Esophagus muscularis mucosa (tissue), 4 donors: ENCODE measurements around the gene INKA2. TPM values are rescaled to one million over a fixed set of nuclear protein-coding genes. Genes with fewer than 3 reads are reported as not detected.

Experiments used
- DNase-seq: peaks from one replicate; pipeline ENCODE4 v3.0.0-alpha.2; 2017; ENCODE audit errors: extremely low spot score
- H3K27ac ChIP-seq, 4 donors: fragments of 200-600 bp; sonication (generic); replicated peaks in 1 of 4; 1 replicate in 3 of 4; 2 replicates in 1 of 4; pipeline ENCODE4 v1.5.1; 2016 to 2019; ENCODE audit warnings: mild to moderate bottlenecking in 1 of 4
- H3K27me3 ChIP-seq, 4 donors: fragments of 200-600 bp; sonication (generic); one replicate each; pipeline versions ENCODE4 v1.5.1 to v1.6.0; 2016 to 2019
- H3K36me3 ChIP-seq, 4 donors: fragments of 200-600 bp; sonication (generic); one replicate each; pipeline ENCODE4 v1.5.1; 2016 to 2019
- H3K4me1 ChIP-seq, 4 donors: fragments of 200-600 bp; sonication (generic); one replicate each; pipeline ENCODE4 v1.5.1; 2016 to 2019
- H3K4me3 ChIP-seq, 4 donors: fragments of 200-600 bp; sonication (generic); 1 replicate in 2 of 4; 2 replicates in 2 of 4; pipeline ENCODE4 v1.5.1; 2016 to 2019; ENCODE audit warnings: mild to moderate bottlenecking in 4 of 4, moderate library complexity in 1 of 4
- H3K9me3 ChIP-seq, 4 donors: fragments of 200-600 bp; sonication (generic); 1 replicate in 3 of 4; 2 replicates in 1 of 4; pipeline ENCODE4 v1.5.1; 2016 to 2019
- EP300 ChIP-seq: sonication (generic); formaldehyde crosslinking; IDR thresholded peaks from one replicate; pipeline ENCODE4 v1.6.1; 2017; ENCODE audit warnings: antibody characterized with exemption
- POLR2A ChIP-seq: fragments of 450-650 bp; IDR thresholded peaks from one replicate; pipeline ENCODE4 v1.6.1; 2017; ENCODE audit warnings: antibody characterized with exemption, moderate library complexity, mild to moderate bottlenecking, low read depth
- POLR2AphosphoS5 ChIP-seq, 2 donors: sonication (generic); formaldehyde crosslinking; IDR thresholded peaks; one replicate each; pipeline ENCODE4 v1.6.1; 2017; ENCODE audit warnings: antibody characterized with exemption in 2 of 2
- WGBS: methylation state at CpG from one replicate; pipeline ENCODE4 v1.1.5; 2018; 5-methylcytosine and 5-hydroxymethylcytosine counted together
- intact Hi-C: fragments of 100-400 bp; cut with DNase I; formaldehyde crosslinking; loops from one replicate; pipeline ENCODE4 v1.15.1; 2023
- total RNA-seq, 4 donors: library from RNA; depleted of rRNA; stranded (reverse); fragments of >200 nt; gene quantifications; one replicate each; pipeline versions ENCODE4 v1.1.0 to v1.2.1, GENCODE V29; 2016
- TF ChIP-seq, protein P1 (sequence below), 3 experiments: fragments of 200-600 bp in 2 of 3; fragments of 450-650 bp in 1 of 3; sonication (generic) in 2 of 3; IDR thresholded peaks; one replicate each; pipeline ENCODE4 v1.5.1; 2017 to 2019; ENCODE audit warnings: antibody characterized with exemption in 3 of 3, mild to moderate bottlenecking in 2 of 3, moderate library complexity in 1 of 3

Gene INKA2
- total RNA-seq, 4 donors from 2014 or later, result 4.0 to 10.8 (median 8.5) TPM

DNA sequence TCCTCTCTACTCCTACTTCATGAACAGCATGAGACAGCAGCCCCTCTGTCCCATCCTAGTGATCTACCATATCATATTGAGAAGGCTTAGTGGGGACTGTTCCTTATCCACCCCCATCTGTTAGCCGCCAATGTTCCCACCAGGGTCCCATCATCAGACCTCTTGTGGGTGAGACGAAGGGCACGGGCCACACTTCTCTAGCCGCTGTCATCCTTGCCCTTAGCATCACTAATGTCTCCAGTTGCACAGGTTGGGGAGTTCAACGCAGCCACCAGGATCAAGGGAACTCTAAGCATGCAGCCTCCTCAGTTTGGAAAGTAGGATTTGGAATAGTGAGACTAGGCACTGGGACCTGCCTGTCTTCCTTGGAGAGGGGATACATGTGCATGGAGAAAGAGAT is 20.1 kb downstream of the INKA2 start:
- peaks cover 0 to 14% (median 11%) of the 10 kb centered on the region in 4 donors for H3K36me3 ChIP-seq
- peak overlapping the region in 2 of 4 donors; percentile 34 to 52 for H3K27ac ChIP-seq
- DNase-seq, result no peak
- intact Hi-C loops, result no loop called here
- H3K27me3 ChIP-seq, result no peaks in the 10 kb centered on the region
- H3K4me3 ChIP-seq, result no peak overlapping the region
- H3K4me1 ChIP-seq, result peaks cover 43 to 52% (median 45%) of the 10 kb centered on the region in 4 donors
- H3K9me3 ChIP-seq, result no peaks in the 10 kb centered on the region
- 94% methylated on average over 5 of the region's 5 CpGs for WGBS
- peak in 1 of 2 donors; percentile 34 for TF ChIP-seq POLR2AphosphoS5 (IDR thresholded peaks at IDR 0.05)
- TF ChIP-seq EP300, result no peak

DNA sequence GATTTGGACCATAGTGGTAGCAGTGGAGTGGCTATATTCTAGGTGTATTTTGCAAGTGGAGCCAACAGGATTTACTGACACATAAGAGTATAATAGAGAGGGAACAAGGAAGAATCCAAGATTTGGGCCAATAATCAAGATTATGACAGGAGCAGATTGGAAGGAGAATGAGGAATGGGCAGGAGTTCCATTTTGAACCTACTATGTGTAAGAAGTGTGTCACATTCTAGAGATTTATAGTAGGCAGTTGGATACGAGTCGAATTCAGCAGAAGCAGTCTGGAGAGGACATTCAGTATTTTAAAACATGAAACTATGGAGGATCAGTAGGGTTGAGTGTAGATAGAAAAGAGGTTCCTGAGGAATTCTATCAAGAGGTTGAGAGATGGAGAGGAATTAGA is 21.7 kb downstream of the INKA2 start:
- 96% methylated on average over 2 of the region's 2 CpGs for WGBS
- intact Hi-C loops, result no loop called here
- Histone ChIP-seq H3K4me3 (no peak overlapping the region), H3K27ac (no peak overlapping the region), H3K27me3 (no peaks in the 10 kb centered on the region), H3K9me3 (no peaks in the 10 kb centered on the region), H3K36me3 (peaks cover 0 to 21% (median 11%) of the 10 kb centered on the region in 4 donors), H3K4me1 (peaks cover 36 to 46% (median 42%) of the 10 kb centered on the region in 4 donors)
- TF ChIP-seq POLR2AphosphoS5 (IDR thresholded peaks at IDR 0.05), result no peak
- TF ChIP-seq, protein P1, sequence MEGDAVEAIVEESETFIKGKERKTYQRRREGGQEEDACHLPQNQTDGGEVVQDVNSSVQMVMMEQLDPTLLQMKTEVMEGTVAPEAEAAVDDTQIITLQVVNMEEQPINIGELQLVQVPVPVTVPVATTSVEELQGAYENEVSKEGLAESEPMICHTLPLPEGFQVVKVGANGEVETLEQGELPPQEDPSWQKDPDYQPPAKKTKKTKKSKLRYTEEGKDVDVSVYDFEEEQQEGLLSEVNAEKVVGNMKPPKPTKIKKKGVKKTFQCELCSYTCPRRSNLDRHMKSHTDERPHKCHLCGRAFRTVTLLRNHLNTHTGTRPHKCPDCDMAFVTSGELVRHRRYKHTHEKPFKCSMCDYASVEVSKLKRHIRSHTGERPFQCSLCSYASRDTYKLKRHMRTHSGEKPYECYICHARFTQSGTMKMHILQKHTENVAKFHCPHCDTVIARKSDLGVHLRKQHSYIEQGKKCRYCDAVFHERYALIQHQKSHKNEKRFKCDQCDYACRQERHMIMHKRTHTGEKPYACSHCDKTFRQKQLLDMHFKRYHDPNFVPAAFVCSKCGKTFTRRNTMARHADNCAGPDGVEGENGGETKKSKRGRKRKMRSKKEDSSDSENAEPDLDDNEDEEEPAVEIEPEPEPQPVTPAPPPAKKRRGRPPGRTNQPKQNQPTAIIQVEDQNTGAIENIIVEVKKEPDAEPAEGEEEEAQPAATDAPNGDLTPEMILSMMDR (IDR thresholded peaks at IDR 0.05), result no peak
- no peak for TF ChIP-seq POLR2A
- no peak for TF ChIP-seq EP300
- no peak for DNase-seq

DNA sequence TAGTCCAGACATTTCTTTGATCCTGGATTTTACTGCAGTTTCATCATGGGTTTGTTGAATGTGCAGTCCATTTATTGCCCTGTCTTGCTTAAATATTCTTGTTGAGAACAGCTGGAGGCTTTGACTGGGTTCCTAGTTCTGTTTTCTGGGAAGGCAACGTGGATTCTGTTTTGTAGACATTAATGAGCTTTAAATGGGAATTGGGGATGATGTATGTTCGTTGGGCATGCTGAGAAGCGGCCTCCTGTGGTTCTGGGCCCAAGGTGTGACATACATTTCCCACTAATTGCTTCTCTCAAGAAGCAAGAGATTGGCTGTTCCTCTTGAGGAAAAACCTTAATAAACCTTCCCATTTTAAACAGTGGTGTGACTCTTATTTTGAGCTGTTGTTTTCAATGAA is 22.9 kb downstream of the INKA2 start:
- no peak for DNase-seq
- 48% methylated on average over 3 of the region's 3 CpGs for WGBS

DNA sequence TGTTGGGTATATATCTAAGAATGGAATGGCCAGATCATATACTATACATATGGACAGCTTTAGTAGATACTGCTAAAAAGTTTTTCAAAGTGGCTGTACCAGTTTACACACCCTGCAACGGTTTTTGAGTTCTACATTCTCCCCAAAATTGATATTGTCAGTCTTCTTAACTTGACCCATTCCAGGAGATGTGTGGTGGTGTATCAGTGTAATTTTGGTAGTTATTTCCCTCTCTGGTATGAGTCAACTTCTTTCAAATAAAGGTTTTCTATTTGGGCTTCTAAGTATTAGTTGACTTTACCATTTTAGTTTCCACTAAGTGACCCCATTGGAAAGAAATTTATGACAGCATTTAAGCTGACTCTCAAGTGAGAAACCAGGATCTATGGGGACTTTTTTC is 29.2 kb downstream of the INKA2 start:
- WGBS, result 67% methylated on average over 1 of the region's 1 CpG
- intact Hi-C loops, result loop anchor here (5.0 kb wide), 1 partner anchor 228 kb away; no protein-coding TSS in a partner anchor
- Histone ChIP-seq H3K9me3 (no peaks in the 10 kb centered on the region), H3K36me3 (peaks cover 2 to 64% (median 39%) of the 10 kb centered on the region in 4 donors), H3K4me3 (no peak overlapping the region), H3K27ac (no peak overlapping the region), H3K4me1 (peaks cover 0 to 43% (median 29%) of the 10 kb centered on the region in 4 donors), H3K27me3 (no peaks in the 10 kb centered on the region)
- DNase-seq, result no peak
- TF ChIP-seq, protein P1 (IDR thresholded peaks at IDR 0.05), result no peak
- TF ChIP-seq EP300, result no peak
- no peak for TF ChIP-seq POLR2A
- no peak for TF ChIP-seq POLR2AphosphoS5 (IDR thresholded peaks at IDR 0.05)

More for the DNA sequence above, 22.9 kb downstream of the INKA2 start:
- Histone ChIP-seq H3K27ac (no peak overlapping the region), H3K4me3 (no peak overlapping the region), H3K9me3 (no peaks in the 10 kb centered on the region), H3K36me3 (peaks cover 0 to 31% (median 16%) of the 10 kb centered on the region in 4 donors), H3K4me1 (peaks cover 25 to 35% (median 31%) of the 10 kb centered on the region in 4 donors), H3K27me3 (no peaks in the 10 kb centered on the region)
- intact Hi-C loops, result no loop called here
- no peak for TF ChIP-seq POLR2AphosphoS5 (IDR thresholded peaks at IDR 0.05)
- TF ChIP-seq, protein P1 (IDR thresholded peaks at IDR 0.05), result no peak
- no peak for TF ChIP-seq POLR2A
- TF ChIP-seq EP300, result no peak

DNA sequence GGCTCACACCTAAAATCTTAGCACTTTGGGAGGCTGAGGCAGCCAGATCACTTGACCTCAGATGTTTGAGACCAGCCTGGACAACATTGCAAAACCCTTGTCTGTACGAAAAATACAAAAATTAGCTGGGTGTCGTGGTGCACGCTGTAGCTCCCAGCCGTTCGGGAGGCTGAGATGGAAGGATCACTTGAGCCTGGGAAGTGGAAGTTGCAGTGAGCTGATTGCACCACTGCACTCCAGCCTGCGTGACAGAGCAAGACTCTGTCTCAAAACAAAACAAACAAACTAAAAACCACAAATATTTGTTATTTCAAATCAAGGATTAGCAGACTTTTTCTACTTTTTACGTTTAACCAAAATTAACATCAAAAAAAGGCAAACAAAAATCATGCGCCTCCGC is 31.3 kb downstream of the INKA2 start:
- Histone ChIP-seq H3K27ac (peak overlapping the region in 3 of 4 donors; percentile 0 to 25 (median 1)), H3K4me3 (no peak overlapping the region), H3K27me3 (no peaks in the 10 kb centered on the region), H3K4me1 (peaks cover 0 to 36% (median 28%) of the 10 kb centered on the region in 4 donors), H3K9me3 (no peaks in the 10 kb centered on the region), H3K36me3 (peaks cover 19 to 80% (median 54%) of the 10 kb centered on the region in 4 donors)
- WGBS, result 76% methylated on average over 9 of the region's 9 CpGs
- no peak for DNase-seq
- intact Hi-C loops, result loop anchor here (5.0 kb wide), 1 partner anchor 226 kb away; no protein-coding TSS in a partner anchor
- no peak for TF ChIP-seq POLR2A
- TF ChIP-seq, protein P1 (IDR thresholded peaks at IDR 0.05), result no peak
- TF ChIP-seq POLR2AphosphoS5 (IDR thresholded peaks at IDR 0.05), result no peak
- TF ChIP-seq EP300, result no peak
